Endothelial cell of umbilical vein (primary cell): ENCODE results near the gene TEX54. TPM values are rescaled to one million over a fixed set of nuclear protein-coding genes. Genes with fewer than 3 reads are reported as not detected.
A peak's percentile ranks its signal among the peaks of the same experiment; 100 is the strongest.

Experiments used
- BruUV-seq: library from RNA; stranded (reverse); fragments of 400-500 nt; replicated peaks from 2 replicates; lab custom pipeline; 2021; lab: Mats Ljungman, UMichigan
- CTCF ChIA-PET: fragments of 300-600, 350-600 bp; sonication (Branson Sonifier 250); formaldehyde crosslinking; loops from one replicate; lab custom pipeline; 2021; ENCODE audit warnings: antibody characterized with exemption, inconsistent platforms; lab: Charles Lee
- POLR2A ChIA-PET: fragments of 300-600, 350-600 bp; sonication (Branson Sonifier 250); formaldehyde crosslinking; loops from one replicate; lab custom pipeline; 2021; ENCODE audit warnings: antibody characterized with exemption, inconsistent platforms; lab: Charles Lee
- DNase-seq: peaks from one replicate; pipeline ENCODE4 v3.0.0-alpha.2; 2011; ENCODE audit warnings: low read depth, low spot score
- FAIRE-seq: peaks from 2 replicates; lab custom pipeline; 2011; peaks lifted over from hg19 to GRCh38; lab: Jason Lieb, UNC
- H2AFZ ChIP-seq: 2 replicates; pipeline ENCODE4 v1.6.0; 2012; ENCODE audit warnings: low read depth, low read length, control low read depth, inconsistent platforms
- H3K27ac ChIP-seq: 2 replicates; pipeline ENCODE4 v1.5.1; 2011; ENCODE audit warnings: low read depth, mild to moderate bottlenecking, control low read depth, low read length, moderate library complexity; ENCODE audit not compliant: insufficient read depth
- H3K27me3 ChIP-seq, 2 experiments: 2 replicates each; pipeline versions ENCODE4 v1.6.0 to v1.6.1; 2011; ENCODE audit warnings: low read length in 2 of 2, mixed read lengths in 1 of 2; ENCODE audit not compliant: control insufficient read depth in 2 of 2, insufficient read depth in 2 of 2
- H3K36me3 ChIP-seq, 2 experiments: 2 replicates in 1 of 2; 3 replicates in 1 of 2; pipeline ENCODE4 v1.5.1; 2011; ENCODE audit warnings: low read length in 2 of 2, mild to moderate bottlenecking in 1 of 2, moderate library complexity in 1 of 2; ENCODE audit not compliant: control insufficient read depth in 2 of 2, insufficient read depth in 2 of 2; ENCODE audit errors: extremely low read depth in 1 of 2
- H3K4me1 ChIP-seq: 3 replicates; pipeline ENCODE4 v1.5.1; 2011; ENCODE audit warnings: mild to moderate bottlenecking, low read length; ENCODE audit not compliant: control insufficient read depth, insufficient read depth; ENCODE audit errors: extremely low read depth
- H3K4me2 ChIP-seq: 2 replicates; pipeline ENCODE4 v1.6.1; 2011; ENCODE audit warnings: low read length, control low read depth, mixed read lengths; ENCODE audit not compliant: insufficient read depth
- H3K4me3 ChIP-seq, 3 experiments: fragments of 200-600 bp in 1 of 3; sonication (generic), shearing (Covaris generic) in 1 of 3; replicated peaks in 1 of 3; 2 replicates each; pipeline ENCODE4 v1.5.1; 2011 to 2016; ENCODE audit warnings: control low read depth in 3 of 3, low read length in 3 of 3, mild to moderate bottlenecking in 2 of 3, inconsistent platforms in 1 of 3, low read depth in 1 of 3, moderate library complexity in 1 of 3; ENCODE audit not compliant: insufficient read depth in 1 of 3
- H3K79me2 ChIP-seq: 2 replicates; pipeline ENCODE4 v1.6.0; 2012; ENCODE audit warnings: low read length, inconsistent platforms; ENCODE audit not compliant: control insufficient read depth, insufficient read depth
- H3K9ac ChIP-seq: replicated peaks from 2 replicates; pipeline ENCODE3; 2011; ENCODE audit warnings: low read length, control low read depth; ENCODE audit not compliant: insufficient read depth; ENCODE audit errors: extremely low read depth
- H3K9me1 ChIP-seq: replicated peaks from 3 replicates; pipeline ENCODE4 v1.6.0; 2011; ENCODE audit warnings: mild to moderate bottlenecking, low read length; ENCODE audit not compliant: control insufficient read depth, insufficient read depth; ENCODE audit errors: extremely low read depth
- H3K9me3 ChIP-seq: replicated peaks from 2 replicates; pipeline ENCODE4 v1.5.1; 2012; ENCODE audit warnings: low read length, inconsistent platforms; ENCODE audit not compliant: control insufficient read depth, insufficient read depth
- H4K20me1 ChIP-seq: replicated peaks from 2 replicates; pipeline ENCODE3; 2011; ENCODE audit warnings: mild to moderate bottlenecking, low read length; ENCODE audit not compliant: control insufficient read depth, insufficient read depth; ENCODE audit errors: extremely low read depth
- CTCF ChIP-seq, 2 donors: IDR thresholded peaks; 1 replicate in 1 of 2; 2 replicates in 1 of 2; pipeline ENCODE4 v1.5.1; 2011; ENCODE audit warnings: low read length in 2 of 2, mild to moderate bottlenecking in 2 of 2, moderate library complexity in 2 of 2, control low read depth in 1 of 2, inconsistent platforms in 1 of 2, low read depth in 1 of 2; ENCODE audit not compliant: insufficient read depth in 1 of 2; ENCODE audit errors: extremely low read depth in 1 of 2
- EZH2 ChIP-seq: IDR thresholded peaks from 2 replicates; pipeline ENCODE4 v1.6.1; 2012; ENCODE audit warnings: borderline replicate concordance, low read depth, mild to moderate bottlenecking, moderate library complexity, low read length, inconsistent platforms; ENCODE audit not compliant: severe bottlenecking
- FOS ChIP-seq: IDR thresholded peaks from 2 replicates; pipeline ENCODE4 v1.6.1; 2011; ENCODE audit warnings: mild to moderate bottlenecking, low read length, moderate library complexity, borderline replicate concordance; ENCODE audit not compliant: insufficient read depth
- GATA2 ChIP-seq: IDR thresholded peaks from 2 replicates; pipeline ENCODE4 v1.7.0; 2011; ENCODE audit warnings: low read depth, mild to moderate bottlenecking, moderate library complexity, mixed read lengths, low read length; ENCODE audit not compliant: insufficient read length, insufficient read depth
- JUN ChIP-seq: IDR thresholded peaks from 2 replicates; pipeline ENCODE4 v1.6.1; 2011; ENCODE audit warnings: borderline replicate concordance, low read depth; ENCODE audit not compliant: insufficient read length, insufficient read depth
- MAX ChIP-seq: IDR thresholded peaks from 2 replicates; pipeline ENCODE4 v1.6.1; 2011; ENCODE audit not compliant: insufficient read depth, insufficient read length
- MYC ChIP-seq: IDR thresholded peaks from one replicate; pipeline ENCODE4 v1.6.1; 2011; ENCODE audit warnings: mild to moderate bottlenecking, low read depth, low read length
- POLR2A ChIP-seq: IDR thresholded peaks from 2 replicates; pipeline ENCODE4 v1.6.1; 2012; ENCODE audit warnings: low read depth, mild to moderate bottlenecking, control low read depth, low read length
- POLR2AphosphoS5 ChIP-seq: IDR thresholded peaks from 2 replicates; pipeline ENCODE4 v1.6.1; 2012; ENCODE audit warnings: low read depth, mild to moderate bottlenecking, control low read depth, low read length, moderate library complexity; ENCODE audit not compliant: insufficient read depth
- dilution Hi-C: fragments of 300-500 bp; cut with MboI; formaldehyde crosslinking; loops from one replicate; pipeline ENCODE4 v1.15.0; 2019; ENCODE audit warnings: low sequenced_read_pairs; ENCODE audit not compliant: extremely low pct_ligation_motif_present
- intact Hi-C: fragments of 100-400 bp; cut with micrococcal nuclease; formaldehyde crosslinking; loops from one replicate; pipeline ENCODE4 v1.10.0; 2022
- polyA plus RNA-seq, 4 experiments: library from polyadenylated mRNA; depleted of rRNA in 3 of 4; stranded (reverse) in 3 of 4; unstranded in 1 of 4; fragments of >200 nt; gene quantifications; 2 replicates each; pipeline versions ENCODE4 v1.2.1 to v1.2.3, GENCODE V29; 2011 to 2012; ENCODE audit warnings: missing spikeins in 1 of 4
- total RNA-seq: library from RNA; stranded (reverse); gene quantifications from 2 replicates; pipeline ENCODE4 v1.2.3, GENCODE V29; 2021

TEX54 gene
- total and polyA plus RNA-seq, 2 donors (not counting 3 experiments of a cell fraction or from before 2014, with no cell fraction given), result not detected

- FAIRE-seq, result peak; percentile 98
- H3K36me3 ChIP-seq, result peaks cover 10 to 22% of the 10 kb centered on the region in 2 experiments
- intact Hi-C loops, result loop anchor here (1.0 to 5.0 kb wide), 5 partner anchors 10 to 434 kb away; partner anchors contain the start of genes NXF1, TMEM179B and TMEM223
Observed at GRCh38 chr11:62831520-62832335, 913 bp downstream of the TEX54 start, which contains the start of gene STX5. Gene STX5, minus strand, starts transcription at chr11:62832051. Its CDS starts 808 bp downstream, at chr11:62831243.

More at GRCh38 chr11:62831520-62832335, 913 bp downstream of the TEX54 start, which contains the start of gene STX5:
- H3K4me1 ChIP-seq, result peaks cover 13% of the 10 kb centered on the region
- peak; percentile 99 for DNase-seq
- H4K20me1 ChIP-seq, result no peaks in the 10 kb centered on the region
- H3K4me2 ChIP-seq, result peak within 1 kb of the TSS; percentile 91
- POLR2A ChIA-PET, result interaction anchor here (0.6 to 2.2 kb wide), 13 partner anchors 9 to 1038 kb away, joined by 3 to 65 read pairs (median 5); partner anchors contain the start of genes NXF1, TMEM179B, TTC9C and WDR74
- peak within 1 kb of the TSS; percentile 76 for H3K27ac ChIP-seq
- no peaks in the 10 kb centered on the region for H3K9me3 ChIP-seq
- peak within 1 kb of the TSS; percentile 62 to 82 (median 75) for H3K4me3 ChIP-seq
- CTCF ChIA-PET, result interaction anchor here (0.6 to 1.9 kb wide), 5 partner anchors 29 to 240 kb away, joined by 3 to 17 read pairs (median 5); partner anchors contain the start of genes TMEM179B and TUT1
- peak within 1 kb of the TSS; percentile 30 for H2AFZ ChIP-seq
- H3K79me2 ChIP-seq, result peaks cover 33% of the 10 kb centered on the region
- no peaks in the 10 kb centered on the region for H3K27me3 ChIP-seq
- H3K9ac ChIP-seq, result peak within 1 kb of the TSS; percentile 91
- dilution Hi-C loops, result no loop called here
- TF ChIP-seq MYC (no peak), EZH2 (no peak), CTCF (IDR thresholded peaks at IDR 0.05; ENCODE audit: extremely low read depth in 1 of 2, insufficient read depth in 1 of 2, low read depth in 1 of 2, low read length in 2 of 2) (no peak), POLR2AphosphoS5 (peak; percentile 11), POLR2A (peak; percentile 97), FOS (no peak), GATA2 (no peak), MAX (peak; percentile 24), JUN (no peak)
- H3K9me1 ChIP-seq, result no peaks in the 10 kb centered on the region
- no TSS peak for BruUV-seq
